ENCODE results near the gene SLC24A4.

The SLC24A4 gene

DNA sequence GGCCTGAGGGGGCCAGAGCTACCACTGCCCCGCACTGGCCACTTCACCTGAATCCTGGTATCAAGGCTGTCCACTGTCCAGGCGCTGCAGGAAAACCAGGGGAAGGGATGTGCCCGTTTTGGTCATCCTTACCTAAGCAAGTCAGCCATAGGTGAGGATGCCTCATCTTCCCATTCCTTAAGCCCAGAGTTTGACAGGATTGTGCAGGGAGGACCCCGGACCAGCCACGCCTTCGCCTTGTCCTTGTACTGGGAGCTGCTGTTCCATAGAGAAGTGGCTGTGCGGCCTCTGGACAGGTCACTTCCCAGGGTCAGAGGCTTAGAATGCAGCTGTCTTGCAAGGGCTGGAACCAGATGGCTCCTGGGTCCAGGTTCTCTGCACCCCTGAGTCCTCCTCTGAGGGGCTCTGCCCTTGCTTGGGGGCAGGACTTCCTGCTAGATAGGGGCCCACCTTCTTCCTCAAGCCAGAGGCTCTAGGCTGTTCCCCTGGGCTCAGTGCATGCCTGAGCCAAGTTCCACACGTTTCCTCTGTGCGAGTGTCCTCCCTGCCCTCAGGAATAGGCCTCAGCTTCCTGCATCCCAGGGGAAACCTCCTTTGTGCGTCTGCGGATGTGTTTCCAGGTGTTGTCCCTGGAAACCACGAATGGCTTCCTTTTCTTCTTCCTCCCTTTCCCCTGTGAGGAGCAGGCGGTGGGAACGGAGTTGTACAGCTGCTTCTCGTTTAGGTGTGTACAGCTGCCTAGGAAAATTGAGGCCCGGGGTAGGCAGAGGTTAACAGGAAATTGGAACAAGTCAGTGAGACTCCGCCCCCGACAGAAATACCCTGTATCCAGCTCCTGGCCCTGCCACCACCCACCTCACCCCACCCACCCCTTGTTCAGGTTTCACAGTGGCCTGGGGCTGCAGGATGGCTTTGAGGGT, 136.3 kb downstream of the SLC24A4 start:
- Histone ChIP-seq H3K9ac (ENCODE audit: low read length) (no peak overlapping the region), H3K27me3 (ENCODE audit: low read length) (no peaks in the 10 kb centered on the region), H4K20me1 (ENCODE audit: low read depth, low read length) (no peaks in the 10 kb centered on the region), H2AFZ (ENCODE audit: low read depth, low read length, severe bottlenecking) (no peak overlapping the region), H3K9me3 (ENCODE audit: insufficient read depth, low read length) (no peaks in the 10 kb centered on the region), H3K4me2 (ENCODE audit: low read depth, low read length, poor library complexity, severe bottlenecking) (no peak overlapping the region), H3K9me2 (replicated peaks; ENCODE audit: insufficient read depth, low read length) (no peaks in the 10 kb centered on the region), H3K4me3 (ENCODE audit: insufficient read depth, low read length, poor library complexity, severe bottlenecking) (no peak overlapping the region), H3K79me2 (ENCODE audit: insufficient read depth, low read length) (no peaks in the 10 kb centered on the region), H3K36me3 (ENCODE audit: low read length) (no peaks in the 10 kb centered on the region), H3F3A (ENCODE audit: insufficient read depth) (no peaks in the 10 kb centered on the region), H3K27ac (ENCODE audit: low read depth, low read length) (no peak overlapping the region)
- TF ChIP-seq, protein P1, sequence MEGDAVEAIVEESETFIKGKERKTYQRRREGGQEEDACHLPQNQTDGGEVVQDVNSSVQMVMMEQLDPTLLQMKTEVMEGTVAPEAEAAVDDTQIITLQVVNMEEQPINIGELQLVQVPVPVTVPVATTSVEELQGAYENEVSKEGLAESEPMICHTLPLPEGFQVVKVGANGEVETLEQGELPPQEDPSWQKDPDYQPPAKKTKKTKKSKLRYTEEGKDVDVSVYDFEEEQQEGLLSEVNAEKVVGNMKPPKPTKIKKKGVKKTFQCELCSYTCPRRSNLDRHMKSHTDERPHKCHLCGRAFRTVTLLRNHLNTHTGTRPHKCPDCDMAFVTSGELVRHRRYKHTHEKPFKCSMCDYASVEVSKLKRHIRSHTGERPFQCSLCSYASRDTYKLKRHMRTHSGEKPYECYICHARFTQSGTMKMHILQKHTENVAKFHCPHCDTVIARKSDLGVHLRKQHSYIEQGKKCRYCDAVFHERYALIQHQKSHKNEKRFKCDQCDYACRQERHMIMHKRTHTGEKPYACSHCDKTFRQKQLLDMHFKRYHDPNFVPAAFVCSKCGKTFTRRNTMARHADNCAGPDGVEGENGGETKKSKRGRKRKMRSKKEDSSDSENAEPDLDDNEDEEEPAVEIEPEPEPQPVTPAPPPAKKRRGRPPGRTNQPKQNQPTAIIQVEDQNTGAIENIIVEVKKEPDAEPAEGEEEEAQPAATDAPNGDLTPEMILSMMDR (IDR thresholded peaks at IDR 0.05; ENCODE audit: insufficient read depth, low read length, poor library complexity, severe bottlenecking): no peak
- TF ChIP-seq EZH2phosphoT487 (conservative IDR thresholded peaks at IDR 0.05; ENCODE audit: low read length): no peak

DNA sequence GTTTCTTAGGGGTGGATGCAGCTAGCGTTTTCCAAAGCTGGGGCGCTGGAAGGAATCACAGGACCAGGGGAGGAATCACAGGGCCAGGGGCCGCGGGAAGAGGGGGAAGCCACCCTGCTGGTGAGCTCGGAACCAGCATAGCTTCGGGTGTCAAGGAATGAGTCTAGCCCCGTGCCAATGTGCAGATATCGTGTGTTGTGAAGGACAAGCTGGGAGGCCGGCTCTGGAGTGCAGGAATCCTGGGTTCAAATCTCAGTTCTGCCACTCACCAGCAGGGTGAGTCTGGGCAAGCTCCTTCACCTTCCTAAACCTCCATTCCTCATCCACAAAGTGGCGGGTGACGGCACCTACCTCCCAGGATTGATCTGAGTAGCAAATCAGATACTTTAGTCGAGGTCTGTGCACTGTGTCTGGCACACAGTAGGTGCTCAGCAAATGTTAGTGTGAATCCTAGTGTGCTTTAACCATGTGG, 137.0 kb downstream of the SLC24A4 start:
- H3K36me3 ChIP-seq (ENCODE audit: low read length): no peaks in the 10 kb centered on the region

DNA sequence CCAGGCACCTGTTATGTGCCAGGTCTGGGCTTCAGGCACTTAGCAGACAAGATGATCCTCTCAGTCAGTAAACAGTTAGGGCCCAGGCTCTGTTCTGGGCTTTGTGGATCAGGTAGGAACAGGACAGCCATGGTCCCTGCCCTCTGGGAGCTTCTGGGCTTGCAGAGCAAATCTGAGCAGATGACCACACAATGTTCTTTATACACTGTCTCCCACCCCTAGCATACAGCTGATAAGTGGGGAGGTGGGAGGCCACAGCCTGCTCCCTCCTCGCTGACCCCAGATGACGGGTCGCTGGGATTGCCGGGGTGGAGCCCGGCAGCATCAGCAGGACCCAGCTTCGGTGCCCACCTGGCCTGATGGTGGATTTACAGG, 137.6 kb downstream of the SLC24A4 start:
- TF ChIP-seq, protein P1 (IDR thresholded peaks at IDR 0.05; ENCODE audit: insufficient read depth, low read length, poor library complexity, severe bottlenecking): no peak
- no peak for TF ChIP-seq EZH2phosphoT487 (conservative IDR thresholded peaks at IDR 0.05; ENCODE audit: low read length)
- no peak overlapping the region for H3K4me2 ChIP-seq (ENCODE audit: low read depth, low read length, poor library complexity, severe bottlenecking)
- H4K20me1 ChIP-seq (ENCODE audit: low read depth, low read length): no peaks in the 10 kb centered on the region
- H3K9ac ChIP-seq (ENCODE audit: low read length): no peak overlapping the region
- no peaks in the 10 kb centered on the region for H3K27me3 ChIP-seq (ENCODE audit: low read length)
- no peaks in the 10 kb centered on the region for H3K36me3 ChIP-seq (ENCODE audit: low read length)
- no peaks in the 10 kb centered on the region for H3F3A ChIP-seq (ENCODE audit: insufficient read depth)
- no peak overlapping the region for H3K27ac ChIP-seq (ENCODE audit: low read depth, low read length)
- no peaks in the 10 kb centered on the region for H3K79me2 ChIP-seq (ENCODE audit: insufficient read depth, low read length)
- H3K4me3 ChIP-seq (ENCODE audit: insufficient read depth, low read length, poor library complexity, severe bottlenecking): no peak overlapping the region
- no peaks in the 10 kb centered on the region for H3K9me3 ChIP-seq (ENCODE audit: insufficient read depth, low read length)
- no peak overlapping the region for H2AFZ ChIP-seq (ENCODE audit: low read depth, low read length, severe bottlenecking)
- H3K9me2 ChIP-seq (replicated peaks; ENCODE audit: insufficient read depth, low read length): no peaks in the 10 kb centered on the region

More for the DNA sequence above, 137.0 kb downstream of the SLC24A4 start:
- no peak overlapping the region for H3K9ac ChIP-seq (ENCODE audit: low read length)
- no peak overlapping the region for H3K4me3 ChIP-seq (ENCODE audit: insufficient read depth, low read length, poor library complexity, severe bottlenecking)
- no peak overlapping the region for H2AFZ ChIP-seq (ENCODE audit: low read depth, low read length, severe bottlenecking)
- H3K79me2 ChIP-seq (ENCODE audit: insufficient read depth, low read length): no peaks in the 10 kb centered on the region
- no peak overlapping the region for H3K27ac ChIP-seq (ENCODE audit: low read depth, low read length)
- TF ChIP-seq, protein P1 (IDR thresholded peaks at IDR 0.05; ENCODE audit: insufficient read depth, low read length, poor library complexity, severe bottlenecking): no peak
- no peak for TF ChIP-seq EZH2phosphoT487 (conservative IDR thresholded peaks at IDR 0.05; ENCODE audit: low read length)
- no peaks in the 10 kb centered on the region for H3K27me3 ChIP-seq (ENCODE audit: low read length)
- H3K9me3 ChIP-seq (ENCODE audit: insufficient read depth, low read length): no peaks in the 10 kb centered on the region
- H3F3A ChIP-seq (ENCODE audit: insufficient read depth): no peaks in the 10 kb centered on the region
- H3K9me2 ChIP-seq (replicated peaks; ENCODE audit: insufficient read depth, low read length): no peaks in the 10 kb centered on the region
- H4K20me1 ChIP-seq (ENCODE audit: low read depth, low read length): no peaks in the 10 kb centered on the region
- H3K4me2 ChIP-seq (ENCODE audit: low read depth, low read length, poor library complexity, severe bottlenecking): no peak overlapping the region
